Epithelial cell of proximal tubule (primary cell): ENCODE results near the gene SPATA3. TPM values are rescaled to one million over a fixed set of nuclear protein-coding genes. Genes with fewer than 3 reads are reported as not detected.
"Not testable (repeated sequence)": the region's sequence is repeated elsewhere in the genome, so short reads cannot be mapped to it uniquely, and the experiment has no call there.

Experiments
- DNase-seq: peaks from one replicate; pipeline ENCODE4 v3.0.0-alpha.2; 2011; ENCODE audit warnings: low read depth
- H3K4me3 ChIP-seq: 2 replicates; pipeline ENCODE4 v1.5.1; 2011; ENCODE audit warnings: low read depth, mild to moderate bottlenecking, low read length
- CTCF ChIP-seq: conservative IDR thresholded peaks from 2 replicates; pipeline ENCODE4 v1.5.1; 2012; ENCODE audit warnings: low read depth, mild to moderate bottlenecking, low read length
- total RNA-seq: library from RNA; depleted of rRNA; stranded (reverse); fragments of >200 nt; gene quantifications from 2 replicates; pipeline ENCODE4 v1.2.3, GENCODE V29; 2015

SPATA3 gene
- total RNA-seq, 1 donor from 2014 or later = not detected

DNA sequence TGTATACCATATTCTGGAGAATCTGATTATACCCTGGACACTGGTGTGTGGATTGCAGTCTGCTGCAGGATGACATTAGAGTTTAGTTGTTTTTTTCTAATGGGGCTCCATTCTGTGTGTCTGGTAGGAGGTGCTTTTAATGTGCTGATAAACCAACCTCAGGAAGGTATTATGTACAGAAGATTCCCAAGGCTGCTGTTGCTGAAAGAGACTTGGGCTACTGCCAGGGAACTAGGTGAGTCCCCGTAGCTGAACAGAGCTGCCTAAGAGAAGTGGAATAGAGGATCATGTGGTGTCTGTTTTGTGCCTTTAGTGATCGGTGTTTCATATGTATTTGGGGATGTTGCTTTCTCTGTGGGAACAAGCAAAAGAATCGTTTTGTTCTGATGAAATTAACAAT, 16.5 kb downstream of the SPATA3 start:
- no peak overlapping the region for H3K4me3 ChIP-seq
- TF ChIP-seq CTCF = no peak
- DNase-seq = no peak

- no peak for TF ChIP-seq CTCF
- no peak for DNase-seq
- H3K4me3 ChIP-seq = no peak overlapping the region
These were observed 17.9 kb downstream of the SPATA3 start for GRCh38 chr2:231013820-231014219.

DNA sequence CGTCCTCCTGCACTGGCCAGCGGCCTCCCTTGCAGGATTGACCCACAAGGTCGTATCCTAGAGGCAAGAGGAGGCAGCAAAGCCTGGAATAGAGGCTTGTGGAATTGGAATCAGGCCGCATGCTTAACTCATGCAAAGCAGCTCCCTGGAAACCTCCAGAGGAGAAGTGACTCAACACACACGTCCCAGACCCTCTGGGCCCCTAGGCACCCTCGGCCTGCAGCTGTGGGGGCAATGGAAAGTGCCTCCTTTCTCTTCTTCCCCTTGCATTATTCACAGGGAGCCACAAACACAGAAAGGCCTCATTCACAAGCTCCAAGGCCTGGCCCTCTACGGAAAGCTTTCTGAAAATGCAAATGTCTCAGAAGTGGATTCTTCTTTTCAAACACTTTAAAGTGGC, 19.6 kb downstream of the SPATA3 start:
- H3K4me3 ChIP-seq = no peak overlapping the region
- TF ChIP-seq CTCF = no peak
- DNase-seq = no peak

DNA sequence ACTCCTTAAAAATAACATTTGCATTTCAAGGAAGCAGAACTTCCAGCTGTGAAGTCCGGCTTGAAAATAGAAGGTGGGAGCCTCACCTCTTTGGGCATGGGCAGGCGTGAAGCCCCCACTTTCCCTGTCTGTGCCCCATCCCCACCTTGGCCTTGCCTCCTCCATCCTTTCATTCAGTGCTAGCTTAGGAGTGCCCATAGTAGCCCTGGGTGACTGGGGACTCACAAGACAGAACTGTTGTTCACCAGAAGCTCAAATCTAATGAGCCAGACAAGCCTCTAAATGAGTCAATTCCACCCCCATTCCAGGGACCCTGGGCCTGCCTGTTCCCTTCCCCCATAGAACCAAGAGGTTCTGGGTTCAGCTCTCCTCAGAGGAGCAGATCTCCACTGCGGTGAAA, 20.0 kb downstream of the SPATA3 start:
- no peak overlapping the region for H3K4me3 ChIP-seq
- no peak for TF ChIP-seq CTCF
- DNase-seq = no peak

DNA sequence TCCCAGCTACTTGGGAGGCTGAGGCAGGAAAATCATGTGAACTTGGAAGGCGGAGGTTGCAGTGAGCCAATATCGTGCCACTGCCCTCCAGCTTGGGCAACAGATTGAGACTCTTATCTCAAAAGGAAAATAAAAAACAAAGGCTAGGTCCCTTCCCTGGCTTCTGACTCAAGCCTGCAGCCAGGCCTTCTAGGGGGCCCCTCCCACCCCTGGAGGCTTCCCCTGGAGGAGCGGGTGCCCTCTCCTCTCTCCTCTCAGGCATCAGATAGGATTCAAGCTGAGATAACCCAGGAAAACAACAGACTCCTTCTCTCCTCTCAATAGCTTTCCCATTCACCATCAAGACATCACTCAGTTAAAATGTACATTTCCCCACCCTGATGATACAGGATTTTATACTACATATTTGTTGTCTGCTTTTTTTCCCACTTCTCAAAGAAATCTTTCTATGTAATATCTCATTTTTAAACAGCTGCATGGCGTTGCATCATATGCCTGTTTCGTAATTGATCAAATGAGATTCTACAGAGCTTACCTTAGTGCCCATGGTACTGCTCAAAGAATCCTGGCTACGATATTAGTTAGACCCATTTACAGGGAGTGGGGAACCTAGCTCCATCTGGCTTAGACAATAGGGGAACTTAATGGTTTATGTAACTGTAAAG, 20.8 kb downstream of the SPATA3 start:
- no peak for DNase-seq
- H3K4me3 ChIP-seq = no peak overlapping the region
- no peak for TF ChIP-seq CTCF

- no peak for DNase-seq
- TF ChIP-seq CTCF = no peak
- no peak overlapping the region for H3K4me3 ChIP-seq
These were observed 21.3 kb downstream of the SPATA3 start for GRCh38 chr2:231017231-231017598.

- no peak overlapping the region for H3K4me3 ChIP-seq
- no peak for TF ChIP-seq CTCF
- DNase-seq = no peak
These were observed 22.3 kb downstream of the SPATA3 start for GRCh38 chr2:231018184-231018583.

- DNase-seq, H3K4me3 ChIP-seq: not testable (repeated sequence)
These were observed 29.1 kb downstream of the SPATA3 start for GRCh38 chr2:231025059-231025458.
